Measurements from ENCODE around the gene SYNGR1.

SYNGR1 gene

DNA sequence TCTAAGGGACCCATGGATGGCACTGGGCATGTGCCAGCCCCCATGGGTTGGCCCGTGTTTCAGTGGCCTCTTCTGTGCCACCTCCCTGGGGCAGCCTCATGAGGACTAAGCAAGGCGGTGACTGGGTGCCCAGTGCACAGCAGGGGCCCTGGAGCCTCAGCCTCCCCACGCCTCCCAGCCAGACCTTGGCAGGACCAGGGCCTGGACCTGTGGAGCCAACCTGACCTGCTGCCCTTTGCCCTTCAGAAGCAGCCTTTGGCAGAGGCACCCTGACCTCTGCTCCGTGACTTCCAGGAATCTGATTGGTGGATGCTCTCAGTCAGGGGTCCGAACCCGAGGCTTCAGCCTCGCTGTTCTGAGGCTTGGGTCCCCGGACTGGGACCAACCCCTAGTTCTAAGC, 25.0 kb downstream of the SYNGR1 start:
- no peak for DNase-seq

GRCh38 chr22:39375646-39376045, 25.9 kb downstream of the SYNGR1 start:
- DNase-seq = no peak

- DNase-seq = no peak
These were observed 30.3 kb downstream of the SYNGR1 start for GRCh38 chr22:39379756-39380730.

- no peak for DNase-seq
These were observed 31.4 kb downstream of the SYNGR1 start for GRCh38 chr22:39381009-39381755.

- DNase-seq = no peak
These were observed 32.1 kb downstream of the SYNGR1 start for GRCh38 chr22:39381930-39382329.

- no peak for DNase-seq
These were observed 32.6 kb downstream of the SYNGR1 start for GRCh38 chr22:39382410-39382809.

- no peak for DNase-seq
These were observed 34.2 kb downstream of the SYNGR1 start for GRCh38 chr22:39383841-39384625.

- no peak for DNase-seq
These were observed 35.1 kb downstream of the SYNGR1 start for GRCh38 chr22:39384750-39385480.

- peak; percentile 79 for DNase-seq
These were observed 38.6 kb downstream of the SYNGR1 start for GRCh38 chr22:39388261-39389011.

DNA sequence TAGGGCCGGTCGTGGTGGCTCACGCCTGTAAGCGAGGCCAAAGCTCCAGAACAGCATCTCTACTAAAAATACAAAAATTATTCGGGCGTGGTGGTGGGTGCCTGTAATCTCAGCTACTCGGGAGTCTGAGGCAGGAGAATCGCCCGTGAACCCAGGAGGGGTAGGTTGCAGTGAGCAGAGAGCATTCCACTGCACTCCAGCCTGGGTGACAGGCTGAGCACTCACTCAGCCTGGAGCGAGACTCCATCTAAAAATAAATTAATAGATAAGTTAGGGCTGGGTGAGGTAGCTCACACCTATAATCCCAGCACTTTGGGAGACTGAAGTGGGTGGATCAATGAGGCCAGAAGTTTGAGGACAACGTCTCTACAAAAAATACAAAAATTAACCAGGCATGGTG, 39.6 kb downstream of the SYNGR1 start:
- DNase-seq = no peak

GRCh38 chr22:39392341-39392948, 42.7 kb downstream of the SYNGR1 start:
- DNase-seq = no peak

DNA sequence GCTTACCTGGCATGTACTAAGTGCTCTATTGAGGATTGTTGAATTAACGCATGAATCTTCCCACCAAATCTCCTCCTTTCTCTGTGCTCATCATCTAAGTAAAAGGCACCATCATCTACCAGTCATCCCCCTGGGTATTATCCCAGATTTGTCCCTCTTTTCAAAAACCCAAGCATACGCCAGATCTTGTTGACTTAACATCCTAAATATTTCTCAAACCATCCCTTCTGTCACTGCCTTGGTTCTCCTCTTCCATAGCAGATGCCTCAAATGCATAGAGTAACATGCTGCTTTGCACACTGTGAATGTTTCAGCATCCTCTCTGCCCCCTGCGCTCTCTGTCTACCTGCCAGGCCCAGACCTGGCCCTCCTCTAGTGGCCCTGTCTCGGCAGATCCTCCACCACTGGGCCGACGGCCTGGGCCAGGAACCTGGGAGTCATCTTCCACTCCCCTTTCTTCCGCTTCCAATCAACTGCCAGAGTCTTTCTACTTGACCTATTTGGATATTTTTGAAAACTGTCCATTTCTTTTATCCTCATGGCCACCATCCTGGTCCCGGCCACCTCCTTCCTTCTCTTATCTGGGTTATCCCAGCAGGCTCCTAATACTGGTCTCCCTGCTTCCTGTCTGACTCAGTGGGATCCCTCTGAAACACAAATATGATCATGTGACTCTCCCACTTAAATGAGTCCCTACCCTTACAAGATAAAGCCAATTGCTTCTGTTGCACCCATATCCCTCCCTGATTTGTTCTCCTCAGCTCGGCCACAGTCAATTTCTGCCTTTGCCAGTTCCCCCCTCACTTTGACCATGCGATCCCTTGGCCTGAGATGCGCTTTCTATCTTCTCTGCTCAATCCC, 46.4 kb downstream of the SYNGR1 start:
- no peak for DNase-seq

DNA sequence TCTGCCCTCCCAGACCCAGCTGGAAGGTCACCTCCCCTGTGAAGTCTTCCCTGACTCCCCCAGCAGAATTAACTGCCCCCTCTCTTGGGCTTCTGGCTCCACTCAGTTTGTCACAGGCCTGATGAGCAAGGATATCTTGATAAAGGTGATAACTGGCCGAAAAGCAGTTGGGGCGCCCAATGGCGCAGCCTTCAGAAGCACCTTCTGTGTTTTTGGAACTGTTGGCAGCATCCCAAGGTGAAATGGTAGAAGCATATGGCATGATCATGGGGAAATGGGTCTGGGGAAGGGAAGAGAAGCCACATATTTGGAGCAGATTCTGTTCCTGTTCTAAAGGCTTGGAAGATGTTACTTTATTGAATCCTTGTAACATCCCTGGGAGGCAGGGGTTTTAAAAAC, 47.0 kb downstream of the SYNGR1 start:
- DNase-seq = no peak

DNA sequence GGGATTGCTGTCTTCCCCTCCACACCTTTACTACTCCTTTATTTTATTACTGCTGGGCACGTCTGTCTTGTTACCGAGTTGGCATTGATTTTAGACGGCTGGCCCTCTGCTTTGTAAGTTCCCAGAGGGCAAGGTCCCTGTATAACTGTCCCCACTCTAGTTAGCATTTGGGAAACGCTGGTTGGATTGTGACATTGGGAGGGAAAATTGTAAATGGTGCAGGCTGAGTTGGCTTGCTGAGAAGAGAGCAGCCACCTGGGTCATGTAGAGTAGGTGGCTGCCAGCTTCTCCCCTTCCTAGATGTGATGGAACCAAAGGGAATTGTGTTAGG, 51.5 kb downstream of the SYNGR1 start:
- no peak for DNase-seq

- DNase-seq = no peak
These were observed 55.7 kb downstream of the SYNGR1 start for GRCh38 chr22:39405346-39406085.

GRCh38 chr22:39408173-39408572, 58.4 kb downstream of the SYNGR1 start:
- no peak for DNase-seq

DNA sequence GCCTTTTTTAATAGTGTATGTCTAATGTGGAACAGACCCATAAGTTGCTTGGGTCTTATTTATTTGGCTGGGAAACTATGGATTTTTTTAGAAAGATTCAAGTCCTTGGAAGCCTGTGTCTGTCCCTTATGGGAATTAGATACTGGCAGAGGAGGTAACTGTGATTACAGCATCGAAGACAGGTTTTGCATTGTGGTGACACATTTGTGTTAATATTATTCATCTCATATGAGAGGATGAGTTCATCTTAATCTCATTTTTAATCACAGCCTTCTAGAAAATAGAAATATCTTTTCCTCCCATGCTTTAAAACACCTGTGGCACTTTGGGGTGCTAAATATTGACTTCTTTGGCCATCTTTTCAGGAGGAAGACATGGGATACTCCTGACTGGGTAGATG, 59.0 kb downstream of the SYNGR1 start:
- peak; percentile 25 for DNase-seq

GRCh38 chr22:39409516-39410029, 59.8 kb downstream of the SYNGR1 start:
- no peak for DNase-seq

- no peak for DNase-seq
These were observed 60.5 kb downstream of the SYNGR1 start for GRCh38 chr22:39410264-39410663.

Measured in activated CD4-positive, alpha-beta T cell treated with anti-CD3 and anti-CD28 coated beads, Interleukin-2, Interleukin-6, amounts not matched to agents 100 ng/mL and 50 ng/mL, durations not matched to agents 16 hours and 8 hours (primary cell).